Fibroblast of the conjunctiva (primary cell): ENCODE data around the gene SP3.

Source experiments
- DNase-seq: peaks from one replicate; pipeline ENCODE4 v3.0.0-alpha.2; 2010; ENCODE audit warnings: low read depth

Gene SP3

GRCh38 chr2:173966274-173967098 is 1.3 kb upstream of the SP3 start:
- no peak for DNase-seq

GRCh38 chr2:173964565-173965371 is 405 bp downstream of the SP3 start:
- DNase-seq = peak; percentile 88

- DNase-seq = peak; percentile 76
These were observed 1.2 kb downstream of the SP3 start for GRCh38 chr2:173963817-173964564.

- peak; percentile 42 for DNase-seq
These were observed 1.8 kb downstream of the SP3 start for GRCh38 chr2:173963323-173963816.

GRCh38 chr2:173962583-173963110 is 2.5 kb downstream of the SP3 start:
- no peak for DNase-seq

- DNase-seq = no peak
These were observed 3.1 kb downstream of the SP3 start for GRCh38 chr2:173962031-173962430.

GRCh38 chr2:173961346-173961705 is 3.8 kb downstream of the SP3 start:
- no peak for DNase-seq

GRCh38 chr2:173959909-173960308 is 5.3 kb downstream of the SP3 start:
- DNase-seq = no peak

- DNase-seq = no peak
These were observed 5.8 kb downstream of the SP3 start for GRCh38 chr2:173959358-173959884.

GRCh38 chr2:173958198-173958846 is 6.9 kb downstream of the SP3 start:
- no peak for DNase-seq

GRCh38 chr2:173957517-173957916 is 7.7 kb downstream of the SP3 start:
- no peak for DNase-seq

GRCh38 chr2:173956454-173956853 is 8.7 kb downstream of the SP3 start:
- no peak for DNase-seq

- no peak for DNase-seq
These were observed 9.3 kb downstream of the SP3 start for GRCh38 chr2:173955867-173956266.

- no peak for DNase-seq
These were observed 10.2 kb downstream of the SP3 start for GRCh38 chr2:173955004-173955403.

GRCh38 chr2:173953047-173953424 is 12.1 kb downstream of the SP3 start:
- no peak for DNase-seq

GRCh38 chr2:173952267-173953046 is 12.7 kb downstream of the SP3 start:
- DNase-seq = no peak

- DNase-seq = no peak
These were observed 16.3 kb downstream of the SP3 start for GRCh38 chr2:173948842-173949241.

GRCh38 chr2:173948198-173948597 is 17.0 kb downstream of the SP3 start:
- DNase-seq = no peak

GRCh38 chr2:173947131-173947530 is 18.0 kb downstream of the SP3 start:
- DNase-seq = no peak

GRCh38 chr2:173943738-173944137 is 21.4 kb downstream of the SP3 start:
- no peak for DNase-seq
